HUES64 (cell line): ENCODE data around the gene GGN.
A peak's percentile ranks its signal among the peaks of the same experiment; 100 is the strongest.
"Not testable (repeated sequence)": the region's sequence is repeated elsewhere in the genome, so short reads cannot be mapped to it uniquely, and the experiment has no call there.

Experiments
- H3K27ac ChIP-seq: 2 replicates; pipeline ENCODE4 v1.7.0; 2013; ENCODE audit warnings: low read depth, low read length, inconsistent platforms
- H3K27me3 ChIP-seq: 2 replicates; pipeline ENCODE4 v1.6.1; 2013; ENCODE audit warnings: mild to moderate bottlenecking, low read length; ENCODE audit not compliant: insufficient read depth
- H3K36me3 ChIP-seq: 2 replicates; pipeline ENCODE4 v1.6.1; 2013; ENCODE audit warnings: mild to moderate bottlenecking, low read length; ENCODE audit not compliant: insufficient read depth
- H3K4me1 ChIP-seq: 2 replicates; pipeline ENCODE4 v1.6.1; 2013; ENCODE audit warnings: mild to moderate bottlenecking, low read length, moderate library complexity; ENCODE audit not compliant: insufficient read depth
- H3K4me3 ChIP-seq: 2 replicates; pipeline ENCODE4 v1.5.1; 2013; ENCODE audit warnings: mild to moderate bottlenecking, low read length, moderate library complexity
- H3K9ac ChIP-seq: 2 replicates; pipeline ENCODE4 v1.6.1; 2013; ENCODE audit warnings: mild to moderate bottlenecking, low read depth, low read length
- H3K9me3 ChIP-seq: 2 replicates; pipeline ENCODE4 v1.6.1; 2013; ENCODE audit warnings: low read depth, low read length; ENCODE audit not compliant: insufficient read depth
- WGBS: fragments of 150-250, 120-280 bp; methylation state at CpG from one replicate; pipeline ENCODE4 v1.1.7; 2013; ENCODE audit warnings: missing lambda C conversion rate; 5-methylcytosine and 5-hydroxymethylcytosine counted together

The GGN gene

DNA sequence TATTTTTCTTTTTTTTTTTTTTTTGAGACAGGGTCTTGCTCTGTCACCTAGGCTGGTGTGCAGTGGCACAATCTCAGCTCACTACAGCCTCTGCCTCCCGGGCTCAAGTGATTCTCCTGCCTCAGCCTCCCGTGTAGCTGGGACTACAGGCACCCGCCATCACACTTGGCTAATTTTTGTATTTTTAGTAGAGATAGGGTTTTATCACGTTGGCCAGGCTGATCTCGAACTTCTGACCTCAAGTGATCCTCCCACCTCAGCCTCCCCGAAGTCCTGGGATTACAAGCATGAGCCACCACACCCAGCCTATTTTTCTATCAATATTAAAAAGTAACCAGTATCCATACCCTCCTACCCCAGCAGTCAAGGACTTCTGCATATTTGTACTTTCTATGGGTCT lies 22.6 kb upstream of the GGN start:
- H3K9ac ChIP-seq, H3K4me1 ChIP-seq, H3K9me3 ChIP-seq, H3K27me3 ChIP-seq, H3K27ac ChIP-seq, H3K4me3 ChIP-seq, H3K36me3 ChIP-seq: not testable (repeated sequence)
- WGBS: 92% methylated on average over 6 of the region's 6 CpGs

DNA sequence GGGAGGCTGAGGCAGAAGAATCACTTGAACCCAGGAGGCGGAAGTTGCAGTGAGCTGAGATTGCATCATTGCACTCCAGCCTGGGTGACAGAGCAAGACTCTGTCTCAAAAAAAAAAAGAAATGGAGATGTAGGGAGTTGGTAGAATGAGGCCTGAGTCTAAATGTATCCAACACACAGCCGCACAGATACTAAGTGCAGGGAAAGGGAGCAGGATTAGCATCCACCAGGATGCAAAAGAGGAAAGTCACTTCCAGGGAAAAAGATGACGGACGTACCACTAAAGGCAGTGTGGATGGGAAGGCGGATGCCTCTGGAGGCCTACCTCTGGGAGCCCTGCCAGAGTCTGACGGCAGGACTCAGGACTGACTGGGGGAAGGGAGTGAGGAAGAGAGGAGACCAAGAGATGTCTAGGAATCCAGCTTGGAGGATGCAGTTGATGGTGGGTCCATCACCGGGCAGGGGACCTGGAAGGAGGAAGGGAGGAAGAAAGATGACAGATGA lies 21.8 kb upstream of the GGN start:
- Histone ChIP-seq H3K27me3 (no peaks in the 10 kb centered on the region), H3K9ac (no peak overlapping the region), H3K9me3 (no peaks in the 10 kb centered on the region), H3K4me1 (no peaks in the 10 kb centered on the region), H3K4me3 (no peak overlapping the region), H3K36me3 (0 out of 2 replicates have a peak, but pooled peaks cover 4% of the 10 kb centered on the region), H3K27ac (no peak overlapping the region)
- 94% methylated on average over 7 of the region's 7 CpGs for WGBS

DNA sequence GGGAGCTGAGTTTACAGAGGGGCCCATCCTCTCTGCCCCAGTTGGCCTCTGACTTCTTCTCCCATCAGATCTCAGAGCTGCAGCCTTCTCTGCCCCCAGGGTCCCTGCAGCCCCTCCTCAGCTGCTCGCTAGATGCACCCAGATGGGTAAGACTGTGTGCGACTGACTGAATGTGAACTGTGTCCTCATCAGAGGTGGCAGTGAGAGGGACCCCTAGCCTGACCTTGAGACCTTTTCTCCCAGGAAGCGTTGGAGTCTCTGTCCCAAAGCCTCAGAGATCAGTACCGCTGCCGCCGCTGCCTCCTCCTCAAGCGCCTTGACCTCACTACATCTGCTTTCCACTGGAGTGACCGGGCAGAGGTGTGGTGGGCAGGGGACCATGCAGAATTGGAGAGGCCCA lies 17.4 kb upstream of the GGN start:
- Histone ChIP-seq H3K9ac (no peak overlapping the region), H3K36me3 (0 out of 2 replicates have a peak, but pooled peaks cover 4% of the 10 kb centered on the region), H3K27ac (no peak overlapping the region), H3K9me3 (no peaks in the 10 kb centered on the region), H3K4me1 (no peaks in the 10 kb centered on the region), H3K4me3 (no peak overlapping the region), H3K27me3 (peaks cover 16% of the 10 kb centered on the region)
- 90% methylated on average over 8 of the region's 8 CpGs for WGBS

DNA sequence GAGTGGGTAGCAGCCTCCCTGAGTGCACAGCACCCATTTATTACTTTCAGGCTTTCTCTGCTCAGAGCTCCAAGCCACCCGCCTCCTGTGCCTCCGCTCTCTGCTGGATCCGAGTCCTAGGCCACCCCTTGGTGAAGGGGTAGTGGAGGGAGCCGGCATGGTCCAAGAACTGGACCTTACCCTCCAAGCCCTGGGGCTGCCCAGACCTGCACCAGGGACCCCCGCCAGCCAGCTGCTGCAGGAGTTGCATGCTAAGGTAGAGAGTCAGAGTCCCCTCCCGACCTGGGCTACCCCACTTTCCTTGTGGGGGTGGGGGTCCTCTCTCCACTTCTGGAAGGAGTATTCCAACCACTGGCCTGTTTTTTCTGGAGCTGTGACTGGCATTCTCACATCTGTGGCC lies 17.0 kb upstream of the GGN start:
- no peaks in the 10 kb centered on the region for H3K4me1 ChIP-seq
- peaks cover 21% of the 10 kb centered on the region for H3K27me3 ChIP-seq
- H3K9ac ChIP-seq: no peak overlapping the region
- 0 out of 2 replicates have a peak, but pooled peaks cover 4% of the 10 kb centered on the region for H3K36me3 ChIP-seq
- H3K9me3 ChIP-seq: no peaks in the 10 kb centered on the region
- H3K4me3 ChIP-seq: no peak overlapping the region
- no peak overlapping the region for H3K27ac ChIP-seq
- 89% methylated on average over 6 of the region's 6 CpGs for WGBS

DNA sequence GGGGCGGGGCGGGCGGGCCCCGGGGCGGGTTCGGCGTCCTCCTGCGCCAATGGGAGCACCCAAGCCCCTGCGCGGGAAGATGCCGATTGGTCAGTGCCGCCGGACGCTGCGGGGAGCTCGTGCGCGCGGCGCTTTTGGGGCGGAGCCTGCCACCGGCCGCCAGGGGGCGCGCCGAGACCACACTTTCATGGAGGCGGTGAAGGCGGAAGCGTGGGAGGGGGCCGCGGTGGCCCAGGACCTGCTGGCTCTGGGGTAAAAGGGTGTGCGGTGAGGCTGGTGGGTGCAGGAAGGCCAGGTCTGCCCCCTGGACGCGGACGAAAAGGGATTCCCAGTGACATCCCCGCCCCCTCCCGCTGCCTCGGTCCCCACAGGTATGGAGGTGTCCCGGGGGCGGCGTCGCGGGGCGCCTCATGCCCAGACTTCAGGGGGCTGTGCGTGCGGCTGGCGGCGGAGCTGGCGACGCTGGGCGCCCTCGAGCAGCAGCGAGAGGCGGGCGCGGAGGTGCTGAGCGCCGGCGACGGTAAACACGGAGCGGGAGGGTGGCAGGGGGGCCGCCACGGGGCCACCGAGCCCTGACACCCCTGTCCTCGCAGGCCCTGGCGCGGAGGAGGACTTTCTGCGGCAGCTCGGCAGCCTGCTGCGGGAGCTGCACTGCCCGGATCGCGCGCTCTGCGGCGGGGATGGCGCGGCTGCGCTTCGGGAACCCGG lies 15.3 kb upstream of the GGN start, which contains the start of gene FAM98C:
Gene FAM98C (plus strand): TSS at position 127 of the 708 bp plus-strand sequence. CDS start 61 bp downstream, at position 188.
- under 1% methylated on average over 82 of the region's 82 CpGs for WGBS
- H3K9ac ChIP-seq: peak within 1 kb of the TSS; percentile 53

DNA sequence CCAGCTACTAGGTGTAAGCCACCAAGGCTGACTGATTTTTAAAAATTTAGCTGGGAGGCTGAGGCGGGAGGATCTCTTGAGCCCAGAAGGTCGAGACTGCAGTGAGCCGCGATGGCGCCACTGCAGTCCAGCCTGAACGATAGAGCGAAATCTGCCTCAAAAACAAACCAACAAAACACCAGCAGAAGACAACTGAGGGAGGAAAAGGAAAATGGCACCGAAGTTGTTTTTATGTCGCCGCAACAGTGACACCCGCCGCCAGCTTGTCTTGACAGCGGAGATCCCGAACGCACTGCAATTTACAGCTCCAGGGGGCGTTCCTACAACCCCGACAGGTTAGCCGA lies 14.8 kb upstream of the GGN start:
- 0 out of 2 replicates have a peak, but pooled peaks cover 4% of the 10 kb centered on the region for H3K36me3 ChIP-seq
- H3K9ac ChIP-seq: no peak overlapping the region
- 11% methylated on average over 18 of the region's 18 CpGs for WGBS
- H3K27ac ChIP-seq: no peak overlapping the region
- peaks cover 42% of the 10 kb centered on the region for H3K27me3 ChIP-seq
- no peaks in the 10 kb centered on the region for H3K4me1 ChIP-seq
- no peaks in the 10 kb centered on the region for H3K9me3 ChIP-seq
- peak overlapping the region; percentile 36 for H3K4me3 ChIP-seq

More for the DNA sequence above, 15.3 kb upstream of the GGN start, which contains the start of gene FAM98C:
- Histone ChIP-seq H3K36me3 (0 out of 2 replicates have a peak, but pooled peaks cover 4% of the 10 kb centered on the region), H3K9me3 (no peaks in the 10 kb centered on the region), H3K4me1 (no peaks in the 10 kb centered on the region), H3K27ac (no peak within 1 kb of the TSS), H3K27me3 (peaks cover 36% of the 10 kb centered on the region), H3K4me3 (peak within 1 kb of the TSS; percentile 68)

DNA sequence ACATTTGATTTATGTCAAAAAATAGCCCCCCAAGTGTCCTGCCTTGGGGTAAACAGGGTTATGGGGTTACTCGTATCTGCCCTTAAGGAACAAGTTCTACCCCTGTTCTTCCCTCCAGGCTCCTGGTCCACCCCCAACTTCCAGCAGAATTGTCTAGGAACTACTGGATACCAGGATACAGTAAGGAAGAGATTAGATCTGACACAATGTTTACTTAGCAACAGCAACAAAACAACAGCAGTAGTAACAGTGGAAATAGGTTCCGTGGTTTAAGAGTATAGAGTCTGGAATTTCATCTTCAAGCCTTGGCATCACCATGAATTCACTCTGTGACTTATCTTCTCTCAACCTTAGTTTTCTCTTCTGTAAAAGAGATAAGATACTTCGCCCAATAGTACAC lies 13.3 kb upstream of the GGN start:
- Histone ChIP-seq H3K27ac (no peak overlapping the region), H3K4me3 (no peak overlapping the region), H3K27me3 (peaks cover 56% of the 10 kb centered on the region), H3K4me1 (no peaks in the 10 kb centered on the region), H3K9me3 (no peaks in the 10 kb centered on the region), H3K9ac (no peak overlapping the region), H3K36me3 (no peaks in the 10 kb centered on the region)
- WGBS: 81% methylated on average over 2 of the region's 3 CpGs

DNA sequence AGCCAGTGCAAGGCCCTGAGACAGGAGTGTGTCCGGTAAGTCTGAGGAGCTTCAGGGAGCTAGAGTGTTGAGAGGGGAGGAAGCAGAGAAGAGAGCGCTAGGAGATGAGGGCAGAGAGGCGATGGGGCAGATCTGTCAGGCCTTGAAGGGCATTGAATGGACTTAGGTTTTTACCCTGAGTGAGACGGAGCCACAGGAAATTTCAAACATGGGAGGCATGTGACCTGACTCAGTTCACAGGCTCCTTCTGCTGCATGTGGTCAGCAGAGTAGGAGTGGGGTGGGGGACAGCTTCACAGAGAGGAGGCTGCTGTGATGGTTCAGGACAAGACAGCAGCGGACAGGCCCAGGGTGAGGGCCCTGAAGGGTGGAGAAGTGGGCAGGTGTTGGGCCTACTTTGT lies 12.5 kb upstream of the GGN start:
- Histone ChIP-seq H3K27me3 (peaks cover 62% of the 10 kb centered on the region), H3K9ac (no peak overlapping the region), H3K27ac (no peak overlapping the region), H3K4me1 (no peaks in the 10 kb centered on the region), H3K4me3 (no peak overlapping the region), H3K9me3 (no peaks in the 10 kb centered on the region), H3K36me3 (no peaks in the 10 kb centered on the region)
- 68% methylated on average over 5 of the region's 5 CpGs for WGBS

DNA sequence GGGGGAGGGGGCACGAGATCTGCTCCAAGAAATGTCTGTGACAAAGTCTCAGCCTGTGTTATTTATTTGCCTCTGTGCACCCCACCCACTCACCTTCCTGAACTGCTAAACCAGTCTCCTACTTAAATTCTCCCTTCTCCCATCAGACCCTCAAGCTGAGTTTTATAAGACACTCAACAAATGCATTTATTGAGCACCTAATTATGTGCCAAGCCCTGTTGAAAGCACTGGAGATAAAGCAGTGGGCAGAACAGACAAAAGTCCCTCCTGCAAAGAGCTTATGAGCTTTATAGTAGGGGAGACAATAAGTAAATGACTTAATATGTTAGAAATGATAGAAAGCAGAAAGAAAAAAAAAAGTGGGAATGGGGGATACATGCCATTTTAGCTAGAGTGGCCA lies 11.7 kb upstream of the GGN start:
- Histone ChIP-seq H3K36me3 (no peaks in the 10 kb centered on the region), H3K27me3 (peaks cover 68% of the 10 kb centered on the region), H3K4me1 (no peaks in the 10 kb centered on the region), H3K4me3 (no peak overlapping the region), H3K9ac (no peak overlapping the region), H3K27ac (no peak overlapping the region), H3K9me3 (no peaks in the 10 kb centered on the region)
- WGBS: 100% methylated on average over 1 of the region's 1 CpG

DNA sequence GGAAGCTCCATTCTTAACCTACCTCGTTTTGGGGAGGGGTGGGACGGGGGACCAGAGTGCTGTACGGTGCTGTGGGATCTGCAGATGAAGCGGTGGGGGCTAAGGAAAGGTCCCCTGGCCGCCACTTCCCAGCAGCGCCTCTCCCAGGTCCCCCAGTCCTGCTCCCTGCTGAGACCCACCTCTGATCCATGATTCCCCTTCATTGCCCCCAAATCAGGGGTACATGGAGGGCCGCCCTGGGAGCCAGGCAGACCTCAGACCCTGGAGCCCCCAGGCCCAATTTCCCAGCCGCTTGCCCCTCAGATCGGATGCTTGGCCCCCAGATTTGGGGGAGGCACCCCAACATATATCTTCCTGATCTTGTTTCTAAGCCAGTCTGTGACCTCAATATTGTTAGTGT lies 11.2 kb upstream of the GGN start:
- WGBS: 76% methylated on average over 7 of the region's 9 CpGs
- no peaks in the 10 kb centered on the region for H3K4me1 ChIP-seq
- H3K36me3 ChIP-seq: no peaks in the 10 kb centered on the region
- no peak overlapping the region for H3K27ac ChIP-seq
- H3K9me3 ChIP-seq: no peaks in the 10 kb centered on the region
- peaks cover 68% of the 10 kb centered on the region for H3K27me3 ChIP-seq
- H3K9ac ChIP-seq: no peak overlapping the region
- H3K4me3 ChIP-seq: no peak overlapping the region

DNA sequence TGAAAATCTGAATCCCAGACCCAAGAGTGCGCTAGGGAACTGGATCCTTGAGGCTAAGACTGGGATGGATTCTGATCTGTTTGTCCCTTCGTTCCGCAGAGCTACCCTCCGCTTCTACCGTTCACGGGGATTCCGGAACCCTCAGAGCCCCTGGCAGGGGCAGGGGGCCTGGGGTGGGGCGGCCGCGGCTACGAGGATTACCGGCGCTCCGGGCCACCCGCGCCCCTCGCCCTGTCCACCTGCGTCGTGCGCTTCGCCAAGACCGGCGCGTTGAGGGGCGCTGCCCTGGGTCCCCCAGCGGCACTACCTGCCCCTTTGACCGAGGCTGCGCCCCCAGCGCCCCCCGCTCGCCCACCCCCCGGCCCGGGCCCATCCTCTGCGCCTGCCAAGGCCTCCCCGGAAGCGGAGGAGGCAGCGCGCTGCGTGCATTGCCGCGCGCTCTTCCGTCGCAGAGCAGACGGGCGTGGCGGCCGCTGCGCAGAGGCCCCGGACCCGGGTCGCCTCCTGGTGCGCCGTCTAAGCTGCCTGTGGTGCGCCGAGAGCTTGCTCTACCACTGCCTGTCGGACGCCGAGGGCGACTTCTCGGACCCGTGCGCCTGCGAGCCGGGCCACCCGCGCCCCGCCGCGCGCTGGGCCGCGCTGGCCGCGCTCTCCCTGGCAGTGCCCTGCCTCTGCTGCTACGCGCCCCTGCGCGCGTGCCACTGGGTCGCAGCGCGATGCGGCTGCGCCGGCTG lies 7.7 kb upstream of the GGN start:
- no peak overlapping the region for H3K9ac ChIP-seq
- 96% methylated on average over 86 of the region's 86 CpGs for WGBS
- no peak overlapping the region for H3K27ac ChIP-seq
- no peaks in the 10 kb centered on the region for H3K9me3 ChIP-seq
- H3K27me3 ChIP-seq: peaks cover 54% of the 10 kb centered on the region
- H3K4me3 ChIP-seq: peak overlapping the region; percentile 36; the same call in 1 of the 2 replicates
- H3K36me3 ChIP-seq: peaks cover 19% of the 10 kb centered on the region
- H3K4me1 ChIP-seq: no peaks in the 10 kb centered on the region
